ENCODE measurements around the gene MACROD2. TPM values are rescaled to one million over a fixed set of nuclear protein-coding genes. Genes with fewer than 3 reads are reported as not detected.

The MACROD2 gene
- total RNA-seq, 1 donor from 2014 or later, result 3.1 TPM

DNA sequence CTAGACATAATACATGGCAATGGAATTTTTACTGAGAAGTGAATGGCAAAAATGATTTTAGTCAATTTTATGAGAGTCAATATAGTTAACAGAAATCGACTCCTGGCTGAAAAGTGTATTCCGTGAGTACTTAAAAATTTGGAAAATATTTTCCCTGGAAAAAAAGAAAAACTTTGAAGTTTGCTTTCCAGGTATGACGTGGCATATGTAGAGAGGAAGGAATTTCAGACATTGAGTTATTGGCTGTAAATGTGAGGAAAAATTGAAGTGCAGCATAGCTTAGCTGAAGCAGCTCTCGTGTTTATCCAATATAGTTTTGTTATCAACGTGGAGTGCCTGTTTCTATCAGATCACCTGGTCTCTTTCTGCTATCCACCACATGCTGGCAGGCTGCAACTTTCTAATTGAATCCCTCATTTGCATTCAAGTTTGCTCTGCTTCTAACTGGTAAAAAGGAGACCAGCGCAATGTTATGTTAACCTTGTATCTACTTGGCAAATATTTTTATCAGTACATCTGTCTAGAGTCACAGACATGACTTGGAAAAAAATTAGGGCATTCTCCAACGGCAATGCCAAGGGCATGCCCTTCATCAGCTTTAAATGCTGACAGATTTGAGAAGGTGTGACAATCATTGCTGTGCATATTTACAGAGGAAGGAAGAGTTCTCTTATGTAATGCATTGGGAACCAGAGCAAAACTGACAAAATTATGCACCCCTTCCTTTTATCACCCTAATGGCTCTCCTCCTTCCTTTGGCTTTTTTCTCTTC, 1444.9 kb downstream of the MACROD2 start:
- Histone ChIP-seq H3K4me3 (ENCODE audit: low read length in 3 of 3) (no peak overlapping the region), H3K4me1 (ENCODE audit: control insufficient read depth in 3 of 3, insufficient read depth in 3 of 3, low read length in 3 of 3) (no peaks in the 10 kb centered on the region), H3K27me3 (ENCODE audit: control insufficient read depth in 3 of 3, insufficient read depth in 3 of 3, low read length in 3 of 3) (no peaks in the 10 kb centered on the region), H3K27ac (ENCODE audit: low read depth, low read length) (no peak overlapping the region), H3K36me3 (ENCODE audit: control insufficient read depth in 3 of 3, insufficient read depth in 3 of 3, low read length in 3 of 3) (no peaks in the 10 kb centered on the region), H3K9me3 (ENCODE audit: control insufficient read depth in 3 of 3, low read length in 3 of 3) (no peaks in the 10 kb centered on the region), H3K9ac (ENCODE audit: low read depth in 1 of 3, low read length in 3 of 3) (no peak overlapping the region)

DNA sequence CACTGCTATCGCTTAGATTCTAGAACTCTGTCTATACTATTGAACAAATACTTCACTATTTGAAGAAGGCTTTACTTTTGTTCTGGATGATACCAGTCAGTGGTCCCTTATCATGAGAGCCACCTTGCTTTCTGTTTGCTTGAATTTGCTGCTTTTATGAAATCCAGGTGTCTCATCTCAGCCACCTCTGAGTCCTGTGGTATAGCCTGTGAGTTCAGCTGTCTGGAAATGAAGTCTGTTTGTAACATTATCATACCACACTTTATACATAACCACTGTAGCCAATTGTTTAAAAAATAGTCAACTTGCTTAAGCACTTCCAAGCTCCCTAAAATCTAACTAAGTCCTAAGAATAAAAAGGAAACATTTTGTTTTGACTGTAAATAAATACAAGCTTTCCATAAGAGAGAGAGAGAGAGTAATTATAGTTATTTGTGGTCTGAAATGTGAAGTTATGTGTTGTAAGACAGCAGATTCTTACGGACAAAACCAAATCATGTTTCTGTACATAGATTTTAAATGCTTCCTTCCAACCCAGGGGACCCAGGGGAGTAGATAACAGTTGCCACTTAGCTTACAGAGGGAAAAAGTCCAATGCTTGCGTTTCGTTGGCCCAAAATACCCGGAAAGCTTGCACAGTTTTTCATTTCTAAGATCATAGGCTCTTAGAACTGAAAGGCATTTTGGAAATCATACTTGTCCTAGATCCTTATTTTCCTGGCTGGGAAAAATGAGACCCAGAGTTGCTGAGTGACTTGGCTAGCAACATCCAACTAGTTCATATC, 1449.9 kb downstream of the MACROD2 start:
- no peak overlapping the region for H3K4me3 ChIP-seq (ENCODE audit: low read length in 3 of 3)

DNA sequence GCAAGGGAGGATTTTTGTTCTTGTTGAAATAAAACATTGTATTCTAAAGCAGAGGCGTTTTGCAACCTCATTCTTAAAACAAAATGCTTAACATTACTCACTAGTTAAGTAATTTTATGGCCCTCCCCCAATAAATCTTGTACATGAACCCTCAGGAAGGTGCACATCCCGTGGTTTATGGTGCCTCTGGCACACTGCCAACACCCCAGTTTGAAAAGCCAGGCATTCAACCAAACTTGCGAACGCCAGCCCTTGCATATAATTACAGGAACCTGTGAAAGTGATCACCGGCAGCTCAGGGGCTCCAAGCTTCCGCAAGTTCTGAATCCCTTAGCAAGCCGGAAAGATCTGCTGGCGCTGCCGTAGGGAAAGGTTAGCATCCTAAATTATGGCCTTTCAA, 1451.1 kb downstream of the MACROD2 start:
- H3K27me3 ChIP-seq (ENCODE audit: control insufficient read depth in 3 of 3, insufficient read depth in 3 of 3, low read length in 3 of 3), result no peaks in the 10 kb centered on the region
- no peak overlapping the region for H3K9ac ChIP-seq (ENCODE audit: low read depth in 1 of 3, low read length in 3 of 3)
- no peak overlapping the region for H3K27ac ChIP-seq (ENCODE audit: low read depth, low read length)
- H3K4me3 ChIP-seq (ENCODE audit: low read length in 3 of 3), result no peak overlapping the region
- no peaks in the 10 kb centered on the region for H3K9me3 ChIP-seq (ENCODE audit: control insufficient read depth in 3 of 3, low read length in 3 of 3)
- H3K4me1 ChIP-seq (ENCODE audit: control insufficient read depth in 3 of 3, insufficient read depth in 3 of 3, low read length in 3 of 3), result no peaks in the 10 kb centered on the region
- no peaks in the 10 kb centered on the region for H3K36me3 ChIP-seq (ENCODE audit: control insufficient read depth in 3 of 3, insufficient read depth in 3 of 3, low read length in 3 of 3)

More for the DNA sequence above, 1449.9 kb downstream of the MACROD2 start:
- no peaks in the 10 kb centered on the region for H3K36me3 ChIP-seq (ENCODE audit: control insufficient read depth in 3 of 3, insufficient read depth in 3 of 3, low read length in 3 of 3)
- H3K27me3 ChIP-seq (ENCODE audit: control insufficient read depth in 3 of 3, insufficient read depth in 3 of 3, low read length in 3 of 3), result no peaks in the 10 kb centered on the region
- no peak overlapping the region for H3K9ac ChIP-seq (ENCODE audit: low read depth in 1 of 3, low read length in 3 of 3)
- no peaks in the 10 kb centered on the region for H3K9me3 ChIP-seq (ENCODE audit: control insufficient read depth in 3 of 3, low read length in 3 of 3)
- no peaks in the 10 kb centered on the region for H3K4me1 ChIP-seq (ENCODE audit: control insufficient read depth in 3 of 3, insufficient read depth in 3 of 3, low read length in 3 of 3)
- H3K27ac ChIP-seq (ENCODE audit: low read depth, low read length), result no peak overlapping the region

DNA sequence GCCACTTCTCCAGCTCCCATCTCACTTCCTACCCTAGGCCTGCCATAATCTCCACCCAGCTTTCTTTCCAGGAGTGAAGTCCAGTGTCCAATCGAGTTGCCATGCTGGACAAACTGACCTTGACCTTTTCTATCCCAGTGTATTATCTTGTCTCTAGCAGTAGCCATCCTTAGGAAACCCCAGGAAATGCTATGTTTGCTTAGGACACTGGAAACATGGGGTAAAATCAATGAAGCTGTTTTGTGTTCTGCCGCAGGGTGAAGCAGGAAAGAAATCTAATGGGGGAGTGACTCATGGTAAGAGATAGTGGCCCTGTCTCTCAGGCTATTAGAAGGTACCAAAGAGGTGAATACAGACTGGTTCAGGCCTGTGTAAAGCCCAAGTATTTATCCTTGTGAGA, 1452.2 kb downstream of the MACROD2 start:
- Histone ChIP-seq H3K9me3 (ENCODE audit: control insufficient read depth in 3 of 3, low read length in 3 of 3) (no peaks in the 10 kb centered on the region), H3K36me3 (ENCODE audit: control insufficient read depth in 3 of 3, insufficient read depth in 3 of 3, low read length in 3 of 3) (no peaks in the 10 kb centered on the region), H3K9ac (ENCODE audit: low read depth in 1 of 3, low read length in 3 of 3) (no peak overlapping the region), H3K4me1 (ENCODE audit: control insufficient read depth in 3 of 3, insufficient read depth in 3 of 3, low read length in 3 of 3) (no peaks in the 10 kb centered on the region), H3K27me3 (ENCODE audit: control insufficient read depth in 3 of 3, insufficient read depth in 3 of 3, low read length in 3 of 3) (no peaks in the 10 kb centered on the region), H3K27ac (ENCODE audit: low read depth, low read length) (no peak overlapping the region), H3K4me3 (ENCODE audit: low read length in 3 of 3) (no peak overlapping the region)

DNA sequence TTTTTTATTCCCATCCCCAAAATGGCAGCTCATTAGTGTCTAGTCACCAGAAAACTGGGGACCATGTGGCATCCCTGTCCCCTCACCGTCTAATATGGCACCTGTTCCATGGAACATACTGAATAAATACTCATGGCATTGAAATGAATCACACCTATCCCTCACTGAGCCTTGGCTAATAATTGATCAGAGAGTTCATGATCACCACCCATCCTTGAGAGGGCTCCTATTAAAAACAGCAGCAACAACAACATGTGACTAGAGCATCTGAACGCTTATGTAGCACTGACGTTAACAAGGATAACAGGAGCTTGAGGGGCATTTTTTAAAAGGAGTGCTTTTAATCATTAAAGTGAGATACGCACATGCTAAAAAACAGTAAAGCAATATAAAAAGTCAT, 1453.7 kb downstream of the MACROD2 start:
- no peak overlapping the region for H3K27ac ChIP-seq (ENCODE audit: low read depth, low read length)
- H3K4me3 ChIP-seq (ENCODE audit: low read length in 3 of 3), result no peak overlapping the region
- H3K4me1 ChIP-seq (ENCODE audit: control insufficient read depth in 3 of 3, insufficient read depth in 3 of 3, low read length in 3 of 3), result no peaks in the 10 kb centered on the region
- H3K27me3 ChIP-seq (ENCODE audit: control insufficient read depth in 3 of 3, insufficient read depth in 3 of 3, low read length in 3 of 3), result no peaks in the 10 kb centered on the region
- H3K9me3 ChIP-seq (ENCODE audit: control insufficient read depth in 3 of 3, low read length in 3 of 3), result no peaks in the 10 kb centered on the region
- no peaks in the 10 kb centered on the region for H3K36me3 ChIP-seq (ENCODE audit: control insufficient read depth in 3 of 3, insufficient read depth in 3 of 3, low read length in 3 of 3)
- no peak overlapping the region for H3K9ac ChIP-seq (ENCODE audit: low read depth in 1 of 3, low read length in 3 of 3)

DNA sequence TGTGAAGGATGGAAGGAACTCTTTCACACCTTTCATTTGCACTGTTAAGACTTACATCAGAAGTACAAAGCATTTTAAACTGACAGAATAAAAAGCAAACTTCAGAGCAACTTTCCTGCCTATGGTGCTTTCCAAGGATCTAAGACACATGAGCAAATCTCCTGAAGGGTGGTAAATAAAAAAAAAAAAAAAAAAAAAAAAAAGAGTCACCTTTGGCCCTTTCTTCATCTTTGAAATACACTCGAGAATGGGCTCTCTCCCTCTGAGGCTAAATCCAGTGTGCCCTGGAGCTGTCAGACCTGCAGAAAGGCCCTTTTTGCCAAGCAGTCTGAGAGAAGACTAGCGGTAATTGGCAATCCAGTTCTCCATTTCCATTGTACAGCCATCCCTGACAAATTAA, 1455.9 kb downstream of the MACROD2 start:
- no peak overlapping the region for H3K9ac ChIP-seq (ENCODE audit: low read depth in 1 of 3, low read length in 3 of 3)
- H3K4me1 ChIP-seq (ENCODE audit: control insufficient read depth in 3 of 3, insufficient read depth in 3 of 3, low read length in 3 of 3), result no peaks in the 10 kb centered on the region
- H3K27ac ChIP-seq (ENCODE audit: low read depth, low read length), result no peak overlapping the region
- H3K27me3 ChIP-seq (ENCODE audit: control insufficient read depth in 3 of 3, insufficient read depth in 3 of 3, low read length in 3 of 3), result no peaks in the 10 kb centered on the region
- H3K4me3 ChIP-seq (ENCODE audit: low read length in 3 of 3), result no peak overlapping the region
- H3K9me3 ChIP-seq (ENCODE audit: control insufficient read depth in 3 of 3, low read length in 3 of 3), result no peaks in the 10 kb centered on the region
- no peaks in the 10 kb centered on the region for H3K36me3 ChIP-seq (ENCODE audit: control insufficient read depth in 3 of 3, insufficient read depth in 3 of 3, low read length in 3 of 3)

DNA sequence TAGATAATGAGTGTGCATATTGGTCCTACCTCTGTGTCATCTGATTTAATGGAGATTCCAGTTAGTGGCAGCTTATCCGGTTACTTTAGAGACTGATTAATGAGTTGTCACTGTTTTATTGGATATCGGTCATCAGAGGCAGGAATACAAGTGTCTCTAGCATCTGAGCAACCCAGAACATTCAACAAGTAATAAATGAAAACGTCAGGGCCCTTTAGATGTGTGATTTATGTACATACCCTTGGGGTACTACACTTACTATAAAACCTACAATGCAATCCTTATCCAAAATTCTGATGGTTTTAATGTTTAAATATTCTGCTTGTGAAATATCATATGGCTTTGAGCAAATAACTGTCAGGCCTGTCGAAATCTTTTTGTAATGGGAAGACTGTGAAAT, 1460.0 kb downstream of the MACROD2 start:
- Histone ChIP-seq H3K4me1 (ENCODE audit: control insufficient read depth in 3 of 3, insufficient read depth in 3 of 3, low read length in 3 of 3) (no peaks in the 10 kb centered on the region), H3K9me3 (ENCODE audit: control insufficient read depth in 3 of 3, low read length in 3 of 3) (no peaks in the 10 kb centered on the region), H3K27me3 (ENCODE audit: control insufficient read depth in 3 of 3, insufficient read depth in 3 of 3, low read length in 3 of 3) (no peaks in the 10 kb centered on the region), H3K27ac (ENCODE audit: low read depth, low read length) (no peak overlapping the region), H3K4me3 (ENCODE audit: low read length in 3 of 3) (no peak overlapping the region), H3K9ac (ENCODE audit: low read depth in 1 of 3, low read length in 3 of 3) (no peak overlapping the region), H3K36me3 (ENCODE audit: control insufficient read depth in 3 of 3, insufficient read depth in 3 of 3, low read length in 3 of 3) (no peaks in the 10 kb centered on the region)

DNA sequence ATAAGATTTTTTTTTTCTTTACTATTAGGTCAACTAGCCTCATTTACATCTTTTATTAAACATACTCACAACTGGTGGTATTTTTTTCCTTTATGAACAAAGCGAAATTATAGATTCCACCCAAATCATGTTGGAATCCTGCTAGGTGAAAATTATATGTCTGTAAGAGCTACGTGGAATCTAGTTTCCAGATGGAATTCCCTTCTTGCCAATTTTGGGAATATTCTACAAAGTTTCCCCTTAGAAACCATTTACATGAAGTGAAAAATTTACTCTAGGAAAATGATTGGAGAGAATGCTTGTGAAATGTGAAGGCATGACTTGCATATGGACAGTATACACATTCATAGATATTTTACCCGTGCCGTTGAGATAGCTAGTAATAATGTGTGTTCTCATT, 1466.6 kb downstream of the MACROD2 start:
- H3K4me1 ChIP-seq (ENCODE audit: control insufficient read depth in 3 of 3, insufficient read depth in 3 of 3, low read length in 3 of 3), result no peaks in the 10 kb centered on the region
- H3K36me3 ChIP-seq (ENCODE audit: control insufficient read depth in 3 of 3, insufficient read depth in 3 of 3, low read length in 3 of 3), result no peaks in the 10 kb centered on the region
- H3K27ac ChIP-seq (ENCODE audit: low read depth, low read length), result no peak overlapping the region
- no peak overlapping the region for H3K9ac ChIP-seq (ENCODE audit: low read depth in 1 of 3, low read length in 3 of 3)
- H3K27me3 ChIP-seq (ENCODE audit: control insufficient read depth in 3 of 3, insufficient read depth in 3 of 3, low read length in 3 of 3), result no peaks in the 10 kb centered on the region
- H3K9me3 ChIP-seq (ENCODE audit: control insufficient read depth in 3 of 3, low read length in 3 of 3), result no peaks in the 10 kb centered on the region
- H3K4me3 ChIP-seq (ENCODE audit: low read length in 3 of 3), result no peak overlapping the region

DNA sequence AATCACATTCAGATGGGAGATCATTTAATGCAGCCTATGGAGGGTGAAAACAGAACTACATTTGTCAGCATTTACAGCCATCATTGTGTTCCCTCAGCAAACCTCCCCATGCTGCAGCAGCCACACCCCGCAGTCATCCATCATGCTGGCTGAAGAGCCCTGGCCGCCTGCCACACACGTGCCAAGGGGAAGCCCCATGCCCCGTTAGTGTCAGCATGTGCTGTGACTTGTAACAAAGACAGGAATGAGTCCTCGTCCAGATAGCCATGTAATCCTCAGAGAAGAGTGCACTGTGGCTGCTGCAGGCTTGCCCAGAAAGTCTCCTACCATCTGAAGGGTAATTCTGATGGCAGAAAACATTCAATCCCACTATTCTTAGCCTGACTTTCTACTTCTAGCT, 1480.2 kb downstream of the MACROD2 start:
- H3K27ac ChIP-seq (ENCODE audit: low read depth, low read length), result no peak overlapping the region
- H3K27me3 ChIP-seq (ENCODE audit: control insufficient read depth in 3 of 3, insufficient read depth in 3 of 3, low read length in 3 of 3), result no peaks in the 10 kb centered on the region
- H3K4me1 ChIP-seq (ENCODE audit: control insufficient read depth in 3 of 3, insufficient read depth in 3 of 3, low read length in 3 of 3), result no peaks in the 10 kb centered on the region
- no peak overlapping the region for H3K9ac ChIP-seq (ENCODE audit: low read depth in 1 of 3, low read length in 3 of 3)
- no peak overlapping the region for H3K4me3 ChIP-seq (ENCODE audit: low read length in 3 of 3)
- H3K36me3 ChIP-seq (ENCODE audit: control insufficient read depth in 3 of 3, insufficient read depth in 3 of 3, low read length in 3 of 3), result no peaks in the 10 kb centered on the region
- no peaks in the 10 kb centered on the region for H3K9me3 ChIP-seq (ENCODE audit: control insufficient read depth in 3 of 3, low read length in 3 of 3)

DNA sequence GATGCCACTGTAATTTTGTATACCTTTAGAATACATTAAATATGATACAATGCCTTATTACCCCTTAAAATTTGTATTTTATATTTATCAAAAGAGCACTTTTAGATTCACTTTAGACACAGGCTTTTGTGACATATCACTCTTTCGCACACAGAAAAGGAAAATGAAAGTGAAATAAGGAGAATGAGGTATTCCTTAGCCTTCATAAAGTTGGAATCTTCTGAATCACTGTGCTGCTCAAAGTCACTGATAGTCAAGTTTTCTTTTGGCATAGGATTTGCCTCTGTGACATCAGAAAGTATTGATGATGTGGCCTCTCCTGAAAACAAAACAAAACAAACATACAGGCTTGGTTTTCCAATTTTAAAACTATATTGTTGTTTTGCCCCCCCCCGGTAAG, 1480.9 kb downstream of the MACROD2 start:
- H3K27ac ChIP-seq (ENCODE audit: low read depth, low read length), result no peak overlapping the region
- H3K36me3 ChIP-seq (ENCODE audit: control insufficient read depth in 3 of 3, insufficient read depth in 3 of 3, low read length in 3 of 3), result no peaks in the 10 kb centered on the region
- H3K4me3 ChIP-seq (ENCODE audit: low read length in 3 of 3), result no peak overlapping the region
- no peaks in the 10 kb centered on the region for H3K9me3 ChIP-seq (ENCODE audit: control insufficient read depth in 3 of 3, low read length in 3 of 3)
- no peak overlapping the region for H3K9ac ChIP-seq (ENCODE audit: low read depth in 1 of 3, low read length in 3 of 3)
- no peaks in the 10 kb centered on the region for H3K27me3 ChIP-seq (ENCODE audit: control insufficient read depth in 3 of 3, insufficient read depth in 3 of 3, low read length in 3 of 3)
- H3K4me1 ChIP-seq (ENCODE audit: control insufficient read depth in 3 of 3, insufficient read depth in 3 of 3, low read length in 3 of 3), result no peaks in the 10 kb centered on the region

All from skeletal muscle tissue (tissue), 4 donors.